ENCODE measurements around the gene DOCK2.

- TF ChIP-seq CTCF (IDR thresholded peaks at IDR 0.05), result no peak
- no peak for TF ChIP-seq SMC3 (IDR thresholded peaks at IDR 0.05)
- TF ChIP-seq USF2 (IDR thresholded peaks at IDR 0.05), result no peak
- TF ChIP-seq CBX2 (IDR thresholded peaks at IDR 0.05; ENCODE audit: borderline replicate concordance, low read depth), result no peak
- no peak for TF ChIP-seq POLR2A (IDR thresholded peaks at IDR 0.05; ENCODE audit: low read length)
- TF ChIP-seq JUNB (IDR thresholded peaks at IDR 0.05), result no peak
- no peak for TF ChIP-seq MAX (IDR thresholded peaks at IDR 0.05)
Observed at GRCh38 chr5:169827769-169828168, 190.7 kb downstream of the DOCK2 start.

Data from A549 (cell line).